HL-60/S4 (cell line): ENCODE measurements around the gene PDK1.
"Not testable (repeated sequence)": the region's sequence is repeated elsewhere in the genome, so short reads cannot be mapped to it uniquely, and the experiment has no call there.

Source experiments
- in situ Hi-C: fragments of 300-500 bp; cut with MboI; formaldehyde crosslinking; loops from 2 replicates; pipeline ENCODE4 v1.14.3; 2022; ENCODE audit warnings: low sequenced_read_pairs

PDK1 gene

DNA sequence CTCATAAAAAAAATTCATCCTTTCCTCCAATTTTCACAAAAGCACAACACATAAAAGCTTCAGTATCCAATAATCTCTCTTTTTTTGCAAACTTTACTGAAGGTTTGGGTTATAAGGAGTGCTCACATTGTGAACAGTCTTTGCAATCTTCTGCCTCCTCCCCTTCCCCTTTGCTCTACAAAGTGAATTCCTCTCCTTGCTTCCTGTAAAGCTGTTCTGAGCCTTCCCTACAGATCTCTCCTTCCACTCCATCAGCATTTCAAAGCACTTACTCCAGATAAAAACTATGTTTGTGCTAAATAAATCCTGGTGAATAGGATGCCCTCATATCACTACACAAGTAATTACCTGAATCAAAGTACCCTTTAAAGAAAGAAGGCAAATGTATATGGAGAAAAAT, 4.6 kb upstream of the PDK1 start:
- in situ Hi-C loops, result no loop called here

DNA sequence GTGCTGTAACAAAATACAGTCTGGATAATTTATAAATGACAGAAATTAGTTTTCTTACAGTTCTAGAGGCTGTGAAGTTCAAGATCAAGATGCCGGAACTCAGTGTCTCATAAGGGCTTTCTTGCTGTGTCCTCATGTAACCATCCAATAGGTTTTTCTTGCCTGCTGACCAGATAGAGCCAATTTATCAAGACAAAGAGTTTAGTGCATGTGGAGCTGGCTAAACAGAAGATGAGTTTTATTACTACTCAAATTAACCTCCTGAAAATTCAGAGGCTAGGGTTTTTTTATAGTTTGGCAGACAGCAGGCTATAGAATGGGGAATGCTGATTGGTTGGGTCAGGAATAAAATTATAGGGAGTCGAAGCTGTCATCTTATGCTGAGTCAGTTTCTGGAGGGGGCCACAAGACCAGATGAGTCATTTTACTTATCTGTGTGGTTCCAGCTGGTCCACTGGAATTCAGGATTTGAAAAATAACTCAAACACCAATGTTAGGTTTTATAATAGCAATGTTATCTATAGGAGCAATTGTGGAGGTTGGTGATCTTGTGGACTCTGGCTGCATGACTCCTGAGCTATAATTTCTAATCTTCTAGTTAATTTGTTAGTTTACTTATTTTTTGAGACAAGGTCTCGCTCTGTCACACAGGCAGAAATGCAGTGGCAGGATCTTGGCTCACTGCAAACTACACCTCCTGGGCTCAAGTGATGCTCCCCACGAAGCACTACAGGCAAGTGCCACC, 3.2 kb upstream of the PDK1 start:
- in situ Hi-C loops, result no loop called here

GRCh38 chr2:172554352-172555271, 1.3 kb upstream of the PDK1 start:
- in situ Hi-C loops, result no loop called here

- in situ Hi-C loops, result no loop called here
These were observed 693 bp upstream of the PDK1 start for GRCh38 chr2:172555272-172555521.

DNA sequence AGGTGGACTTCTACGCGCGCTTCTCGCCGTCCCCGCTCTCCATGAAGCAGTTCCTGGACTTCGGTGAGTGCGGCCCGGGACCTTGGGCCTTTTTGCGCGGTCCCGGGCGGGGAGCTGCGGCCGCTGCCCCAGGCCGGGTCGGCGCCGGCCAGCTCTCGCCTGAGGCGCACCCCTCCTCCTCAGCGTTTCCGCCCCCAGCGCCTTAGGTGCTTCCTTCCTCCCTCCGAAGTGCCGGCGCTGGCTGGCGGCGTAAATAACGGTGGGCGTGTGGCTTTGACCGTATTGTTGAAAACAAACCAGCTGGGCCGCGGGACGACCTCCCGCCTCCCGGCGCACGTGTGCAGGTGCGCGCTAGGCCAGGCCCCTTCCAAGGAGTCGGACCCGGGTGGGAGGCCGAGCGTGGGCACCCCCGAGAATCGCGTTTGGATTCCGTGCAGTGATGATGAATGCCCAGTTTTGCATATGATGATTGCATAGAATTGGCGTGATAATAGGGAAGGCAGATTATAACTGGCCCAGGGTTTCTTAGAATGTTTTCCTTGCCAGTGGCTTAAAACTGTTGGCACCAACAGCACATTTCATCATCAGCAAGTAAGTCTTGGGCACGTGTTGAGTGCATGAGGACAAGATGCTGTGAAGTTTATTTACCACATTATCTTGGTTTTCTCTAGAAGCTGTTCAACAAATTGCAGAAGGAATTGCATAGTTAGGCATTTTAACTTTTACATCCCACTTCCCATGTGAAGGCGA, 569 bp downstream of the PDK1 start:
- in situ Hi-C loops, result no loop called here

DNA sequence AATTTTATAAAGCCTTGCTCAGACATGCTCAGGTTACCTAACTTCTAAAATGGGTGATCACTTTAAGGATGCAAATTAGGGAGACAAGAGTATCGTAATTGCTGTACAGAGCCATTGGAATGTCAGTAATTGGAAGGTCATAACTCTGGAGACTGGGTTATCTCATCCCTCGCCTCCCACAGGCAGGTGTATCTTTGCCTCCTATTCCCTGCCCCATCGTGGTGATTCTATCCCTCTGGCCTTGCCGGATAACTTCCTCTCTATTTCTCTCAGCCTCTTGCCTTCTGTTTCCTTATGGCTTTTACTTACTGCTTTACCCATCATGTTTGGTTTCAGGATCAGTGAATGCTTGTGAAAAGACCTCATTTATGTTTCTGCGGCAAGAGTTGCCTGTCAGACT, 2.5 kb downstream of the PDK1 start:
- in situ Hi-C loops, result no loop called here

DNA sequence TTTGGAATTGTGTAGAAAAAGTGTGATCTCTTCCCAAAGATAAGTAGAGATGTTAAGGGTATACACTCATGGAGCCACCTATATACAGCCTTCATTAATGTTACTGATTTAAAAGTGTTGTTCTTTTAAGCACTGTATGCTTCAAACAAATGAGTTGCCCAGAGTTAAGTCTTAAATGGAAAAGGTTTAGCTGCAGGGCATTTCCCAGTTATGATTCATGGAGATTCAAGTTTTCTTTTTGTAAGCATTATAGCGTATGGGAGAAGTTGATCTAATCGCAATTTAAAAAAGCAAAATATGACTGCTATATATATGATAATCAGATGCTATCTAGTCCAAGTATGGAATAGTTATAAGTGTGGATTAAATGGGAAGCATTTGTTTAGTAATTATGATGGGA, 4.8 kb downstream of the PDK1 start:
- in situ Hi-C loops, result no loop called here

- in situ Hi-C loops, result no loop called here
These were observed 5.4 kb downstream of the PDK1 start for GRCh38 chr2:172561270-172561669.

DNA sequence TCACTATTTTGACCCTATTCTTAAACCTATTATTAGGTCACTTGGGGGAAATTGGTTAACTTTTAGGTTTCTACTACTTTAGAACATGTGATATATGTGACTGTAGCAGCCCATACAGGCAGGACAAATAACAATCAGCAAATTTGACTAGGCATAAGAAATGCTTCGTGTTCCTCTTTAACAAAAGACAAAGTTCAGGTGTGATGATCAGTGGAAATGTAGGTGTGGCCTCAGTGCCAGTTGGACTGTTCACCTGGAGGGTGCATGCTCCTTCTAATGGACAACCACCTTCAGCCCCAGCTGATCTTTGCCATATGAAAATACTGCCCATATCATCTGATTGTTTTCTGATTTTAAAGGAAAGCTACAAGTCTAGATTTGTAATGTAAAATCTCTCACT, 6.4 kb downstream of the PDK1 start:
- in situ Hi-C loops, result no loop called here

DNA sequence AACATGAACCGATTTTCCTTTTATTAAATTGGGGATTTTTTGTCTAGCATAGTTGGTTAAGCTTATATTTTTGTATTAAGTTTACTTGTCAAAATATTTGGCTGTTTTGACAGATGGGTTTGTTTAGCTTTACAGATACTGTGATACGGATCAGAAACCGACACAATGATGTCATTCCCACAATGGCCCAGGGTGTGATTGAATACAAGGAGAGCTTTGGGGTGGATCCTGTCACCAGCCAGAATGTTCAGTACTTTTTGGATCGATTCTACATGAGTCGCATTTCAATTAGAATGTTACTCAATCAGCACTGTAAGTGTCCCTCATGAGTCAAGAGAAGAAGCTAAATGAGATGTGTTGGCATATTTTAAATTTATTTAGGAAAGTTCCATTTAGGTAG, 8.5 kb downstream of the PDK1 start:
- in situ Hi-C loops, result no loop called here

DNA sequence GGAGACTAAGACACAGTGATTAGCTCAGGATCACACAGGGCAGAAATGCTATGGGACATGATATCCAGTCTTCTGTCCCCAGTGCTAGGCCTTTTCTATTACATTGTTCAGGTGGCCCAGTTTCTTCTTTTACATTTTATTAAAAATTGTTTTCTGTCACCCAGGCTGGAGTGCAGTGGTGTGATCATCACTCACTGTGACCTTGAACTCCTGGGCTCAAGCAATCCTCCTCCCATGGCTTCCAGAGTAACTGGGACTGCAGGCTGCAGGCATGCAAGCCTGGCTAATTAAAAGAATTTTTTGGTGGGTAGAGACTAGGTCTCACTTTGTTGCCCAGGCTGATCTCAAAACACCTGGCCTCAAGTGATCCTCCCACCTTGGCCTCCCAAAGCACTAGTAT, 15.4 kb downstream of the PDK1 start:
- in situ Hi-C loops, result no loop called here

DNA sequence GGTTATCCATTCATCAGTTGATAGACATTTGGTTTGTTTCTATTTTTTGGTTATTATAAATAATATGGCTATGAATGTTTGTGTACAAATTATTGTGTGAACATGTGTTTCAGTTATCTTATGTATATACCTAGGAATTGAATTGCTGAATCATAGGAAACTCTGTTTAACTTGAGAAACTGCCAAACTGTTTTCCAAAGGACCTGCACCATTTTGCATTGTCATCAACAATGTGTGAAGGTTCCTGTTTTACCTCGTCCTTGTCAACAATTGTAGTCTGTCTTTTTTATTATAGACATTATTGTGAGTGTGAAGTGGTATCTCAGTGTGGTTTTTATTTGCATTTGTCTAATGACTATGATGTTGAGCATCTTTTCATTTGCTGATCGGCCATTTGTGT, 17.1 kb downstream of the PDK1 start:
- in situ Hi-C loops, result no loop called here

DNA sequence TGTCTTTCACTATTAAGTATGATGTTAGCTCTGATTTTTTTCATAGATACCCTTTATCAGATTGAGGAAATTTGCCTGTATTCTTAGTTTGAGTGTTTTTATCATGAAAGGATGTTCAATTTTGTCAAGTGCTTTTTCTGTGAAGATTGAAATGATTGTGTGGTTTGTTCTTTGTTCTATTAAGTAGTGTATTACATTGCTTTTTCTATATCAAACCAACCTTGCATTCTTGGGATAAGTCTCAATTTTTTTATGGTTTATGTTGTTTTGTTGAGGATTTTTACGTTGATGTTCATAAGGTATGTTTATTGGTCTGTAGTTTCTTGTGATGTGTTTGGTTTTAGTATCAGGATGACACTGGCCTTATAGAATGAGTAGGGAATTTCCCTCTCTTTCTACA, 19.1 kb downstream of the PDK1 start:
- in situ Hi-C loops, result no loop called here

GRCh38 chr2:172578054-172578453, 22.2 kb downstream of the PDK1 start:
- in situ Hi-C loops, result no loop called here

GRCh38 chr2:172578860-172579512, 23.1 kb downstream of the PDK1 start:
- in situ Hi-C loops, result no loop called here

DNA sequence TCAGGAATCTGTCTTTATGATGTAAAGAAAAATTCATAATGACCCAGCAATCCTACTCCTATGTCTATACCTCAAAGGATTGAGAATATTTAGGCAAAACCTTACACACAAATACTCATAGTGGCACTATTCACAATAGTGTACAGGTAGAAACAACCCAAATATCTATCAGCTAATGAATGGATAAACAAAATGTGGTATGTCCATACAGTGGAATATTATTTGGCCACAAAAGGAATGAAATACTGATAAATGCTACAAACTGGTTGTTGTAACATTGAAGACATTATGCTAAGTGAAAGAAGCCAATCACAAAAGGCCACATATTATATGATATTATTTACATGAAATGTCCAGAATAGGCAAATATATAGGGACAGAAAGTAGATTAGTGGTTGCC, 24.7 kb downstream of the PDK1 start:
- in situ Hi-C loops, result no loop called here

- in situ Hi-C loops, result no loop called here
These were observed 26.8 kb downstream of the PDK1 start for GRCh38 chr2:172582656-172583055.

- in situ Hi-C loops, result no loop called here
These were observed 30.5 kb downstream of the PDK1 start for GRCh38 chr2:172586245-172586891.

DNA sequence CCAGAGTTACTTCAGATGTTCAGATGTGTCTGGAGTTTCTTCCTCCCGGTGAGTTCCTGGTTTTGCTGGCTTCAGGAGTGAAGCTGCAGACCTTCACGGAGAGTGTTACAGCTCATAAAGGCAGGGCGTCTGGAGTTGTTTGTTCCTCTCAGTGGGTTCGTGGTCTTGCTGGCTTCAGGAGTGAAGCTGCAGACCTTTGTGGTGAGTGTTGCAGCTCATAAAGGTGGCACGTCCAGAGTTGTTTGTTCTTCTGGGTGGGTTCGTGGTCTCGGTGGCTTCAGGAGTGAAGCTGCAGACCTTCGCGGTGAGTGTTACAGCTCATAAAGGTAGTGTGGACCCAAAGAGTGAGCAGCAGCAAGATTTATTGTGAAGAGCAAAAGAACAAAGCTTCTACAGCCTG, 31.3 kb downstream of the PDK1 start:
- in situ Hi-C loops, result not testable (repeated sequence)

- in situ Hi-C loops, result no loop called here
These were observed 33.0 kb downstream of the PDK1 start for GRCh38 chr2:172588931-172589330.

DNA sequence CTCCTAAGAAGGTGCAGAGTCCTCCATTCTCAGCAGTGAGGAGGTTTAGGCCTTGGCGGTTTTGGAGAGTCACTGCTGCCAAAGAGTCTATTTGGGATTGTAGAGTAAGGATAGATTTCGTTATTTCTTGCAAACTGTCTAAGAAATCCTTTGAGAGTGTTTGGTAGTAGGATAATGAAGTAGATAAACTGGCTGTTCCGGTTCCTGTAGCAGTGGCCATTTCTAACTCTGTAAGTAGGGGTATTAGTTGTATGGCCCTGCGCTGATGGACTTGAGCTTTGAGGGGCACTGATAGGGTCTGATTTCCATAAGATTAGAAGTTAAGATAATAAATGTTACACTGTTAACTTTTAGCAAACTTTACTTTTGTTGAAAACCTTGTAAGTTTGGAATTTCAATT, 35.5 kb downstream of the PDK1 start:
- in situ Hi-C loops, result not testable (repeated sequence)
